ENCODE results near the gene MAGEB6.
"Not testable (repeated sequence)": the region's sequence is repeated elsewhere in the genome, so short reads cannot be mapped to it uniquely, and the experiment has no call there.

The MAGEB6 gene

DNA sequence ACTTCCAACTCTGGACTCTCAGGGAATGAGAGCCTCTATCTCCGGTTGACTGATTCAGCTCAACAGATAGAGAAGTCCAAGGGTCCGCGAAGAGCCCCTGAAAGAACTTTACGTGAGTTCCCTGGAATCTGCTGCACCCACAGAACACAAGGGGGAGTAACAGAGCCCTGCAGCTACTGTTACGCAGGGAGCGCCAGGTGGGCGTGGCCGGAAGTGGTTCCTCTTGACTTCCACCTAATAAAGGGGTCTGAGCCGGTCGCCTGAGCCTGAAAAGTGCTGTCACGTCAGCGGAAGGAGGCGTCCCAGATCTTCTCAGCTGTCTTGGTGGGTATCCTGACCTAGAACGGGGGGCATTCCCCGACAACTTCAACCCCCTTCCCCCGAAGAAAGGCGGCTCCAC is at the start of gene MAGEB6:
MAGEB6 (plus strand) TSS at position 237 of the 400 bp plus-strand sequence. CDS start 1,407 bp downstream, outside the sequence.
- TF ChIP-seq ELF4 (IDR thresholded peaks at IDR 0.05) (no peak), CTBP1 (IDR thresholded peaks at IDR 0.05; ENCODE audit: borderline replicate concordance) (no peak), LEF1 (IDR thresholded peaks at IDR 0.05; ENCODE audit: borderline replicate concordance) (no peak), L3MBTL2 (conservative IDR thresholded peaks at IDR 0.05) (no peak), ZNF384 (IDR thresholded peaks at IDR 0.05) (no peak), FOXA1 (IDR thresholded peaks at IDR 0.05) (no peak), HDGF (IDR thresholded peaks at IDR 0.05; ENCODE audit: borderline replicate concordance) (no peak), SUZ12 (IDR thresholded peaks at IDR 0.05) (no peak)
- no peak for DNase-seq (ENCODE audit: extremely low spot score)
- CTCF ChIA-PET: no interaction called here
- POLR2A ChIA-PET: no interaction called here

GRCh38 chrX:26146024-26146423 is 46.2 kb upstream of the MAGEB6 start:
- DNase-seq (ENCODE audit: extremely low spot score): no peak
- ChIA-PET POLR2A (no interaction called here), CTCF (no interaction called here)
- TF ChIP-seq FOXM1 (IDR thresholded peaks at IDR 0.05; ENCODE audit: borderline replicate concordance): no peak
- TF ChIP-seq ELF4 (IDR thresholded peaks at IDR 0.05): no peak
- TF ChIP-seq, protein P1, sequence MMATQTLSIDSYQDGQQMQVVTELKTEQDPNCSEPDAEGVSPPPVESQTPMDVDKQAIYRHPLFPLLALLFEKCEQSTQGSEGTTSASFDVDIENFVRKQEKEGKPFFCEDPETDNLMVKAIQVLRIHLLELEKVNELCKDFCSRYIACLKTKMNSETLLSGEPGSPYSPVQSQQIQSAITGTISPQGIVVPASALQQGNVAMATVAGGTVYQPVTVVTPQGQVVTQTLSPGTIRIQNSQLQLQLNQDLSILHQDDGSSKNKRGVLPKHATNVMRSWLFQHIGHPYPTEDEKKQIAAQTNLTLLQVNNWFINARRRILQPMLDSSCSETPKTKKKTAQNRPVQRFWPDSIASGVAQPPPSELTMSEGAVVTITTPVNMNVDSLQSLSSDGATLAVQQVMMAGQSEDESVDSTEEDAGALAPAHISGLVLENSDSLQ (IDR thresholded peaks at IDR 0.05): no peak
- TF ChIP-seq FOXA1 (IDR thresholded peaks at IDR 0.05): no peak
- no peak for TF ChIP-seq TARDBP (IDR thresholded peaks at IDR 0.05)
- TF ChIP-seq CTBP1 (IDR thresholded peaks at IDR 0.05; ENCODE audit: borderline replicate concordance): no peak
- TF ChIP-seq SP1 (IDR thresholded peaks at IDR 0.05): no peak
- no peak for TF ChIP-seq ARNT (IDR thresholded peaks at IDR 0.05)
- no peak for TF ChIP-seq FOXK2 (IDR thresholded peaks at IDR 0.05)
- TF ChIP-seq HDGF (IDR thresholded peaks at IDR 0.05; ENCODE audit: borderline replicate concordance): no peak
- TF ChIP-seq L3MBTL2 (conservative IDR thresholded peaks at IDR 0.05): no peak
- TF ChIP-seq ZNF384 (IDR thresholded peaks at IDR 0.05): no peak
- TF ChIP-seq NFRKB (IDR thresholded peaks at IDR 0.05): no peak

GRCh38 chrX:26160301-26160700 is 31.9 kb upstream of the MAGEB6 start, which contains the start of gene MAGEB6B:
Gene MAGEB6B, plus strand, starts transcription at chrX:26160601. Its CDS starts 0 bp downstream, at chrX:26160601.
- ChIA-PET POLR2A (no interaction called here), CTCF (no interaction called here)
- DNase-seq (ENCODE audit: extremely low spot score): no peak
- TF ChIP-seq, protein P1 (IDR thresholded peaks at IDR 0.05): no peak
- TF ChIP-seq SP1 (IDR thresholded peaks at IDR 0.05): no peak
- TF ChIP-seq FOXA1 (IDR thresholded peaks at IDR 0.05): no peak
- no peak for TF ChIP-seq ARNT (IDR thresholded peaks at IDR 0.05)
- no peak for TF ChIP-seq ELF4 (IDR thresholded peaks at IDR 0.05)
- TF ChIP-seq FOXK2 (IDR thresholded peaks at IDR 0.05): no peak
- TF ChIP-seq CTBP1 (IDR thresholded peaks at IDR 0.05; ENCODE audit: borderline replicate concordance): no peak
- TF ChIP-seq L3MBTL2 (conservative IDR thresholded peaks at IDR 0.05): no peak
- no peak for TF ChIP-seq TARDBP (IDR thresholded peaks at IDR 0.05)
- no peak for TF ChIP-seq LEF1 (IDR thresholded peaks at IDR 0.05; ENCODE audit: borderline replicate concordance)
- TF ChIP-seq HDGF (IDR thresholded peaks at IDR 0.05; ENCODE audit: borderline replicate concordance): no peak
- no peak for TF ChIP-seq NFRKB (IDR thresholded peaks at IDR 0.05)
- no peak for TF ChIP-seq ZNF384 (IDR thresholded peaks at IDR 0.05)
- no peak for TF ChIP-seq BHLHE40 (IDR thresholded peaks at IDR 0.05; ENCODE audit: borderline replicate concordance)
- TF ChIP-seq SUZ12 (IDR thresholded peaks at IDR 0.05): no peak
- no peak for TF ChIP-seq FOXM1 (IDR thresholded peaks at IDR 0.05; ENCODE audit: borderline replicate concordance)

DNA sequence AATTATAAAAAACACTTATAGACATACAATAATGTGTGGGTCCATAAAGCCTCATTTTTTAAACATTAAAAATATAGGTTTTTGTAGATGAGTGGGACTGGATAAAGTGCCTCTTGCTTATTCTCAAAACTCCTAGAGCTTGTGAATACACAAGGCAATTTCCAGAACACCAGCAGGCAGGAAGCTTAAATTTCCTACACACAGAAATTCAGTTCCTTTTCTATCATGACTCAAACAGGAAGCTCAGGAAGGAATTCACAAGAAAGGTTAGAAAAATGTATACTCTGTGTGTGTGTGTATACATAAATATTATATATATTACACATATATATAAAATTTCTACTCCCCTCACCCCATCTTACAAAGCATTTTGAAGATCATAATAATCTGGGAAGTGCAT is 11.3 kb downstream of the MAGEB6 start:
- TF ChIP-seq CTBP1 (IDR thresholded peaks at IDR 0.05; ENCODE audit: borderline replicate concordance): no peak
- TF ChIP-seq ZNF384 (IDR thresholded peaks at IDR 0.05): no peak
- TF ChIP-seq HDGF (IDR thresholded peaks at IDR 0.05; ENCODE audit: borderline replicate concordance): no peak
- TF ChIP-seq FOXK2 (IDR thresholded peaks at IDR 0.05): no peak
- TF ChIP-seq LEF1 (IDR thresholded peaks at IDR 0.05; ENCODE audit: borderline replicate concordance): no peak
- no peak for TF ChIP-seq TARDBP (IDR thresholded peaks at IDR 0.05)
- TF ChIP-seq, protein P1 (IDR thresholded peaks at IDR 0.05): no peak
- TF ChIP-seq FOXM1 (IDR thresholded peaks at IDR 0.05; ENCODE audit: borderline replicate concordance): no peak
- no peak for TF ChIP-seq NFRKB (IDR thresholded peaks at IDR 0.05)
- no peak for TF ChIP-seq BHLHE40 (IDR thresholded peaks at IDR 0.05; ENCODE audit: borderline replicate concordance)
- TF ChIP-seq SP1 (IDR thresholded peaks at IDR 0.05): no peak
- no peak for TF ChIP-seq SUZ12 (IDR thresholded peaks at IDR 0.05)
- no peak for TF ChIP-seq ELF4 (IDR thresholded peaks at IDR 0.05)
- no peak for TF ChIP-seq L3MBTL2 (conservative IDR thresholded peaks at IDR 0.05)
- TF ChIP-seq FOXA1 (IDR thresholded peaks at IDR 0.05): no peak
- no peak for TF ChIP-seq ARNT (IDR thresholded peaks at IDR 0.05)

DNA sequence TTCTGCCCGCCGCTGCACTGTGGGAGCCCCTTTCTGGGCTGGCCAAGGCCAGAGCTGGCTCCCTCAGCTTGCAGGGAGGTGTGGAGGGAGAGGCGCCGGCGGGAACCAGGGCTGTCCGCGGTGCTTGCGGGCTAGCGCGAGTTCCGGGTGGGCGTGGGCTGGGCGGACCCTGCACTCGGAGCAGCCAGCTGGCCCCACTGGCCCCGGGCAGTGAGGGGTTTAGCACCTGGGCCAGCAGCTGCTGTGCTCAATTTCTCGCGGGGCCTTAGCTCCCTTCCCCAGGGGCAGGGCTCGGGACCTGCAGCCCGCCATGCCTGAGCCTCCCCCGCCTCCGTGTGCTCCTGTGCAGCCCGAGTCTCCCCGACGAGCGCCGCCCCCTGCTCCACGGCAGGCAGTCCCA is 12.5 kb downstream of the MAGEB6 start:
- POLR2A ChIA-PET; DNase-seq (ENCODE audit: extremely low spot score); CTCF ChIA-PET: not testable (repeated sequence)

More for the DNA sequence above, 11.3 kb downstream of the MAGEB6 start:
- ChIA-PET POLR2A (no interaction called here), CTCF (no interaction called here)
- DNase-seq (ENCODE audit: extremely low spot score): no peak

DNA sequence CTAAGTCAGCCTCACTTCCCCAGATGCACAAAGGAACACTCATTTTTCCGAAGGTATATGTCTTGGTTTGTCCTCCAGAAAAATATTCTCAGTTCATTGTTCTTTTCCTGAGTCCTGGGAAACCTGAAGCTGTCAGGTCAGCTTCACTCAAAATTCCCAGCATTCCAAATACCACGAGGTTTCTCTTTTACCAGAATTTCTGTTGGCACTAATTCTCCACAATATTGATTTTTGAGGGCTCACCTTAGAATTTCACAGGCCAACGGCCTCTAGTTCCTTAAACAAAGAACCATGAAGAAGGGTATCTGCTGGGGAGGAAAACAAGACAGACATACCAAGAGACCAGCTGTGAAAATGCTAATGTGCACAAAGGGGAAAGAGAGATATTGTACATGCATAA is 15.8 kb downstream of the MAGEB6 start:
- TF ChIP-seq CTBP1 (IDR thresholded peaks at IDR 0.05; ENCODE audit: borderline replicate concordance): no peak
- no peak for TF ChIP-seq BHLHE40 (IDR thresholded peaks at IDR 0.05; ENCODE audit: borderline replicate concordance)
- no peak for TF ChIP-seq FOXA1 (IDR thresholded peaks at IDR 0.05)
- TF ChIP-seq ZNF384 (IDR thresholded peaks at IDR 0.05): no peak
- TF ChIP-seq SUZ12 (IDR thresholded peaks at IDR 0.05): no peak
- no peak for TF ChIP-seq ARNT (IDR thresholded peaks at IDR 0.05)
- no peak for TF ChIP-seq ELF4 (IDR thresholded peaks at IDR 0.05)
- no peak for TF ChIP-seq FOXK2 (IDR thresholded peaks at IDR 0.05)
- no peak for TF ChIP-seq LEF1 (IDR thresholded peaks at IDR 0.05; ENCODE audit: borderline replicate concordance)
- TF ChIP-seq NFRKB (IDR thresholded peaks at IDR 0.05): no peak
- no peak for TF ChIP-seq SP1 (IDR thresholded peaks at IDR 0.05)
- no peak for TF ChIP-seq TARDBP (IDR thresholded peaks at IDR 0.05)
- no peak for TF ChIP-seq L3MBTL2 (conservative IDR thresholded peaks at IDR 0.05)
- no peak for TF ChIP-seq HDGF (IDR thresholded peaks at IDR 0.05; ENCODE audit: borderline replicate concordance)
- no peak for TF ChIP-seq FOXM1 (IDR thresholded peaks at IDR 0.05; ENCODE audit: borderline replicate concordance)
- TF ChIP-seq, protein P1 (IDR thresholded peaks at IDR 0.05): no peak
- POLR2A ChIA-PET: no interaction called here

More for the DNA sequence above, 15.8 kb downstream of the MAGEB6 start:
- CTCF ChIA-PET: no interaction called here
- no peak for DNase-seq (ENCODE audit: extremely low spot score)
